Measurements from ENCODE around the gene SLC25A6.
"Not testable (repeated sequence)": the region's sequence is repeated elsewhere in the genome, so short reads cannot be mapped to it uniquely, and the experiment has no call there.

Gene SLC25A6

GRCh38 chrX:1391707-1392375 is at the start of gene SLC25A6:
TSS of gene SLC25A6 (minus strand) at chrX:1392113. CDS start at chrX:1392009, 104 bp downstream.
- DNase-seq (ENCODE audit: low read depth) = peak; percentile 92

DNA sequence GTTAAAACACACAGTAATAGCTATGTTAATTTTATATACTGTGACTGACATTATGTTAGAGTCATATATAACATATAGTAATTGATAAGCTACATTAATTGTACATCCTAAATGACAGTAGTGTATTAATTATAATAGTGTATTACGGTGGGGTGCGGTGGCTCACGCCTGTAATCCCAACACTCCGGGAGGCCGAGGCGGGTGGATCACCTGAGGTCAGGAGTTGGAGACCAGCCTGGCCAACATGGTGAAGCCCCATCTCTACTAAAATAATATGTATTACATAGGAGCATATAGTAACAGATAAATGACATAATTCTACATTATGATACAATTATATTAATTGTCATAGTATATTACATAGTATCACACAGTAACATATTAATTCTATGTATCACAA is 48.6 kb upstream of the SLC25A6 start:
- no peak for DNase-seq (ENCODE audit: low read depth)

GRCh38 chrX:1435241-1435895 is 43.5 kb upstream of the SLC25A6 start:
- no peak for DNase-seq (ENCODE audit: low read depth)

- DNase-seq (ENCODE audit: low read depth) = no peak
Measured at GRCh38 chrX:1434871-1435240, 42.9 kb upstream of the SLC25A6 start.

GRCh38 chrX:1433646-1434357 is 41.9 kb upstream of the SLC25A6 start:
- no peak for DNase-seq (ENCODE audit: low read depth)

DNA sequence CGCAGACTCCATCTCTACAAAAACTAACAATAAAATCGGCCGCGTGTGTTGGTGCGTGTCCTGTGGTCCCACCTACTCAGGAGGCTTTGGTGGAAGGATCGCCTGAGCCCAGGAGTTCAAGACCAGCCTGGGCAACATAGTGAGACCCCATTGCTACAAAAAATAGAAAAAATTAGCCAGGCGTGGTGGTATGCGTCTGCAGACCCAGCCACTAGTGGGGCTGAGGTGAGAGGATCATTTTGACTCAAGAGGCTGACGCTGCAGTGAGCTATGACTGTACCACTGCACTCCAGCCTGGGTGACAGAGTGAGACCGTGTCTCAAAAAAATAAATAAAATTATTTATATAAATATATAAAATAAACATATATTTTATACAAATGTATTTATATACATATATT is 38.5 kb upstream of the SLC25A6 start:
- no peak for DNase-seq (ENCODE audit: low read depth)

GRCh38 chrX:1427756-1428155 is 35.8 kb upstream of the SLC25A6 start:
- no peak for DNase-seq (ENCODE audit: low read depth)

GRCh38 chrX:1426321-1426720 is 34.4 kb upstream of the SLC25A6 start:
- DNase-seq (ENCODE audit: low read depth) = not testable (repeated sequence)

- DNase-seq (ENCODE audit: low read depth) = no peak
Measured at GRCh38 chrX:1425381-1425780, 33.5 kb upstream of the SLC25A6 start.

- DNase-seq (ENCODE audit: low read depth) = no peak
Measured at GRCh38 chrX:1424147-1424851, 32.4 kb upstream of the SLC25A6 start.

DNA sequence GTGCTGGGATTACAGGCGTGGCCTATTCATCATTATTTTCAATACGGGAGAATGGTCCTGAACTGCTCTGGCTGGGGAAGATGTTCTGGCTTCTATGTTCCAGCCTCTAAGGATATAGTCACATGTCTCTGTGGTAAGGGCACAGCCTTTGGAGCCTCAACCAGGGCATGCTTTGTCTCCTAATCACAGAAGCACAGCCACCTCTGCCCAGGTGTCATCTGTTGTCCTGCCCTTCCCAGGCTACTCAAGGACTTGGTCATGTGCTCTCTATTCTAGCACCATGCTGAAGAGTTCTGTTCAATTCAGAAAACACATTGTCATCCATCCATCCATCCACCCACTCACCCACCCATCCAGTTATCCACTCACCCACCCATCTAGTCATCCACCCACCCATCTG is 31.3 kb upstream of the SLC25A6 start:
- no peak for DNase-seq (ENCODE audit: low read depth)

DNA sequence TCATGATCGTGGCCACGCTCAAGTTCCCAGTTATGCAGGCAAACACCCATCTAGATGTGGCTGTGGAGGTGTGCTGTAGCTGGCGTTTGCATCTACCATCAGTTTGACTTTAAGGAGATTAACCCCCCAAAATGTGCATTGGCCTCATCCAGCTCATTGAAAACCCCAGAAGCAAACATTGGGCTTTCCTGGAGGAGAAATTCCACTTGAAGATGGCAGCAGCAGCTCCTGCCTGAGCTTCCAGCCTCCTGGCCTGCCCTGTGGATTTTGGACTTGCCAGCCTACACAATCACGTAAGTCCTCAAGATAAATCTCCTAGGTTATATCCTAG is 30.2 kb upstream of the SLC25A6 start:
- DNase-seq (ENCODE audit: low read depth) = no peak

DNA sequence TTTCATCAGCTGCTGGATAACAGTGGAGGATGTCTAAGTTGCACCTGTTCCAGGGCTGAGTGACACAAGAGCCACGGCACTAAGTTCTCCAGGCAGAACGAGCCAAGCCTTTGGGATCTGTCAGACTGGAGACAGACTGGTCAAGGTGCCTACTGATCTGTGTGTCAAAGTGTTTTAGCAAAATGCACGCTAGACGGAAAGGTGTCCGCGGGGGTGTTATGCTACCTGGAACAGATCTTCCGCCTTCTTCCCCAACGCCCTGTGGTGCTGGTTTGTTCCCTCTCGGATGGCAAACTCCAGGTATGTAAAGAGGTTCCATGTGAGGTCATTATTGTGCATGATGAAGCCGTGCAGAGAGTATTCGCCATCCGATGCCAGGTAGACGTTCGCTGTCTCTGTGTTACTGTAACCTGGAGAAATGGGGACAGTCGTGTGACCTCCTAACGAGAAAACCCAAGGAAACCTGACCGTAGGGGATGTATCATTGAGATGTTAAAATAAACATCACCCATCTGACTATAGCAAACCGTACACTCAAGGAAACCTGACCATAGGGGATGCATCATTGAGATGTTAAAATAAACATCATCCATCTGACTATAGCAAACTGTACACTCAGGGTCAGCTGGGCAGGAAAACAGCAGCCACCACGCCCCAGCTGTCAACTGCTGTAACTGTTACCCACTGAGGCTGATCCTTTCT is 29.7 kb upstream of the SLC25A6 start:
- DNase-seq (ENCODE audit: low read depth) = no peak

DNA sequence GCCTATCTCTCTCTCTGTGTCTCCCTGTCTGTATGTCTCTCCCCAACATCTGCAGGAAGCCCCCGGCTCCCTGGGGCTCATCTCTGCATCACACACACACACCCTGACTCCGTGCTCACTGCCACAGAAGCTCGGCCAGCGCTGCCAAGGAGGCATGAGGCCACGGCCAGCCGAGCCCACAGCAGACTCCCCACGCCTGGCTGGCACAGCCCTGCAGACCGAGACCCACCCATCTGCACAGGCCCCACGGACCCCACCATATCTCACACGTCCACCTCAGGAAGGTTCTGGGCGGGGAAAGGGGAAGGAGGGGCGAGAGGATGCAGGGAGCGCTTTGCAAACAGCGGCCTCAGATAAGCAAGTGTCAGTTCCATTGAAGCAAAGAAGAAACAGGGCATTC is 28.5 kb upstream of the SLC25A6 start:
- DNase-seq (ENCODE audit: low read depth) = no peak

DNA sequence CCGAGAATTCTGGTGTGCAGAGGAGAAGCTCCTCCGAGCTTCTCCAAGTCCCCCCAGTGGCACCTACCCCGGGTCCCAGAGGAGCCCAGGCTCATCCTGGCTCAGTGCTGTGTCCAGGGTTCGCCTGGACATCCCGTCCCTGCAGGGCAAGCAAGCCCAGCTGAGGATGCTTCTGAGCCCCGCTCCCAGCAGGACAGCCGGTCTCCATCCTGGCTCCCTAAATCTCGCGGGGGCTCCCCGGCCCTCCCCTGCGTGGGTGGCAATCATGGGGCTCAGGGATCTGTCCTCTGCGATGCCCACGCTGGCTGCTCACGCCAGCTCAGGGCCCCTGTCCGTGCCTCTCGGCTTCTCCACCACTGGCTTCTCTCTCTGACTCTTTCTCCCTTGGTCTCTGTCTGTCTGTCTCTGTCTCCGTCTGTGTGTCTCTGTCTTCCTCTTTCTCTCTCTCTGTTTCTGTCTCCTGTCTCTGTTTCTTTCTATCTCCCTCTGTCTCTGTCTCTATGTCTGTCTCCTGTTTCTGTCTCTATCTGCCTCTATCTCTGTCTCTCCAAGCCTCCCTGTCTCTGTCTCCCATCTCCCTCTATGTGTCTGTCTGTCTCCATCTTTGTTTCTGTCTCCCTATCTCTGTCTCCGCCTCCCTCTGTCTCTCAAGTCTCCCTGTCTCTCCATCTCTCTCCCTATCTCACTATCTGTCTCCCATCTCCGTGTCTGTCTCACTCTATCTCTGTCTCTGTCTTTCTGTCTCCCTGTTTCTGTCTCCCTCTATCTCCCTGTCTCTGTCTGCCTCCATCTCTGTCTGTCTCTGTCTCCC is 27.8 kb upstream of the SLC25A6 start:
- no peak for DNase-seq (ENCODE audit: low read depth)

DNA sequence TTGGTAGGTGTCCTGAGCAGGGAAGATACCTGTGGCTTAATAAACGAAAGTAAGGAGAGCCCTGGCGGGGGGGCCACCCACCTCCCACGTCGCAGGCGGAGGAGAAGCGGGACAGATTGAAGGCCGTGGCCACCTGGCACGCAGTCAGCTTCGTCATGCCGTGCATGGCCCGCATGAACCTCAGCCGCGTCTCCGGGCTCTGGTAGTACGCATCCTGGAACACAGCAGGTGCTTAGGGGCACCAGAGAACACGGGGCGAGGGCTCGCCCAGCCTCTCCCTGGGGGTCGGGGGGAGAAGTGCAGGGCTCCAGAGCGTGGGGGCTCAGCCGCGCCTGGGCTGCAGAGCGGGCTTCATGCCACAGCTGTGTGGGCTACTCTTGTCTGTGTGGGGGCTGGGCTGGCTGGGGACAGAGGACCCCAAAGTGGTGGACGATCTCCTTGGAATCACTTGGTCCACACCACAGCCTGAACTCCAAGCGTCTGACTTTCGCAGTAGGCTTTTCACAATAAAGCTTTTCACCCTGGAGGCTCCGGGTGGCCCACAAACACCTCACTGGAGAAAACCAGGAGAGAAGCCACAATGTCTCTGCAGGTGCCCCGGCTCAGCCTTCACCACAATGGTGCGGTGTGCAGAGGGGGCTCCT is 27.1 kb upstream of the SLC25A6 start:
- no peak for DNase-seq (ENCODE audit: low read depth)

GRCh38 chrX:1417921-1418771 is 26.2 kb upstream of the SLC25A6 start:
- DNase-seq (ENCODE audit: low read depth) = no peak

DNA sequence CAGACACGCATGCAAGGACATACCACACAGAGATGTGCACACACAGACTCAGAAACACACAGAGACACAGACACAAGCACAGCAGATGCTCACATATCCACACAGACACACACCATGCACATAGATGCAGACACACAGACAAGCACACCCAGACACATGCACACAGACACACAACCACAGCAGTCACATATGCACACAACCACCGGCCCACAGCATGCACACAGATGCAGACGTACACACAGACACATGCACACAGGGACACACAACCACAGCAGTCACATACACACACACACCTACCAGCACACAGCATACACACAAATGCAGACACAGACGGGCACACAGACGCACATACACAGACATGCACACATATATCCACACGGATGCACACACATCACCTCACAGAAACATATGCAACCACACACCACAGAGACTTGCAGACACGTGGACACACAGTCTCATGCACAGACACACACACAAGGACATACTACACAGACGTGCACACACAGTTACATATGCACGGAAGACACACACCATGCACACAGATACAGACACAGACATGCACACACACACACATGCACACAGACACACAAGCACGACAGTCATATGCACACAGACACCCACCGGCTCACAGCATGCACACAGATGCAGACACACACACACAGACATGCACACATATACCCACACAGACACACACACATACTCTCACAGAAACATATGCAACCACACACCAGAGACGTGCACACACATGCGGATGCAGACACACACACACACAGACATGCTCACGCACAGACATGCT is 25.2 kb upstream of the SLC25A6 start:
- DNase-seq (ENCODE audit: low read depth) = no peak

GRCh38 chrX:1416327-1416784 is 24.4 kb upstream of the SLC25A6 start:
- DNase-seq (ENCODE audit: low read depth) = no peak
